Measurements from ENCODE around the gene ORM1.

DNA sequence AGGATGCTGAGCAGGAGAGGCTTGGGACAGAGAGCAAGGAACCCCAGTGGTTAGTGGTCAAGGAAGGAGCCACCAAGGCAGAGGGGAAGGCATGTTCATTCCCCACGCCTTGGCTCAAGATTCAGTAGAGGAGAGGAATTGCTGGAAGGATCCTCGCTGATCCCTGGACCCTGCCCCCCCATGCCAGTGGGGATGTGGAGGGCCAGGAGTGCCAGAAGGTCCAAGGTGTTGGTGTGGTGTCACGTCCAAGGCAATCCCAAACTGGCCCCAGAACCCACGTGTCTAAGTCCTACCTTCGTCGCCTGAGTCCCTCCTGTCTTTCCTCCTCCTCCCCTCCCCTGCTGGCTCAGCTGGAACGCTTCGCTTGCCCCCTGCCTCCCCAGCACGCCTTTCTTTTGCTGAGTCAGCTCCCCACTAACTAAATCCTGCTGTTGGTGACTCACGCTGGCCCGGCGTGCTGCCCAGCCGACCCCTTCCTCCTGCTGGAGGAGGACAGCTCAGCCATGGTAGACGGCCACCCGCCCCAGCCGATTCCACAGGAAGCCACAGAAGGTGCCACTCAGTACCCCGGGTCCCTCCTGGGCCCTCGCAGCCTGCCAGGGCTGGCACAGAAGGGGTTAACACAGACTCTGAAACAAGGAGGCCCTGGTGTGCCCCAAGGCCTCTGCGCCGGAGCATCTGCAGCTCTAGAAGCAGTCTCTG, 37.6 kb upstream of the ORM1 start:
- TF ChIP-seq, protein P1, sequence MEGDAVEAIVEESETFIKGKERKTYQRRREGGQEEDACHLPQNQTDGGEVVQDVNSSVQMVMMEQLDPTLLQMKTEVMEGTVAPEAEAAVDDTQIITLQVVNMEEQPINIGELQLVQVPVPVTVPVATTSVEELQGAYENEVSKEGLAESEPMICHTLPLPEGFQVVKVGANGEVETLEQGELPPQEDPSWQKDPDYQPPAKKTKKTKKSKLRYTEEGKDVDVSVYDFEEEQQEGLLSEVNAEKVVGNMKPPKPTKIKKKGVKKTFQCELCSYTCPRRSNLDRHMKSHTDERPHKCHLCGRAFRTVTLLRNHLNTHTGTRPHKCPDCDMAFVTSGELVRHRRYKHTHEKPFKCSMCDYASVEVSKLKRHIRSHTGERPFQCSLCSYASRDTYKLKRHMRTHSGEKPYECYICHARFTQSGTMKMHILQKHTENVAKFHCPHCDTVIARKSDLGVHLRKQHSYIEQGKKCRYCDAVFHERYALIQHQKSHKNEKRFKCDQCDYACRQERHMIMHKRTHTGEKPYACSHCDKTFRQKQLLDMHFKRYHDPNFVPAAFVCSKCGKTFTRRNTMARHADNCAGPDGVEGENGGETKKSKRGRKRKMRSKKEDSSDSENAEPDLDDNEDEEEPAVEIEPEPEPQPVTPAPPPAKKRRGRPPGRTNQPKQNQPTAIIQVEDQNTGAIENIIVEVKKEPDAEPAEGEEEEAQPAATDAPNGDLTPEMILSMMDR (IDR thresholded peaks at IDR 0.05): no peak
- no peak for TF ChIP-seq POLR2A (IDR thresholded peaks at IDR 0.05)

Measured in right lobe of liver (tissue), 4 donors.